Lung (tissue), 12 donors: ENCODE data around the gene NHS. TPM values are rescaled to one million over a fixed set of nuclear protein-coding genes. Genes with fewer than 3 reads are reported as not detected.
A peak's percentile ranks its signal among the peaks of the same experiment; 100 is the strongest.

Experiments
- ATAC-seq: fragments of 200-7000 bp; cut with Tn5 transposase; one replicate; pipeline ENCODE4 v1.9.1; 2020; ENCODE audit warnings: moderate number of reproducible peaks; ENCODE audit not compliant: insufficient read depth, low FRiP score
- DNase-seq, 3 donors: peaks; one replicate each; pipeline ENCODE4 v3.0.0-alpha.2; 2013 to 2017
- H3K27ac ChIP-seq, 2 donors: one replicate each; pipeline ENCODE4 v1.5.1; 2013; ENCODE audit warnings: mild to moderate bottlenecking in 2 of 2, moderate library complexity in 2 of 2, control low read depth in 1 of 2, inconsistent platforms in 1 of 2, low read depth in 1 of 2, low read length in 1 of 2
- H3K27me3 ChIP-seq, 3 donors: one replicate each; pipeline ENCODE4 v1.5.1; 2013; ENCODE audit warnings: low read length in 2 of 3; ENCODE audit not compliant: control insufficient read depth in 3 of 3, insufficient read depth in 3 of 3
- H3K36me3 ChIP-seq, 4 donors: one replicate each; pipeline ENCODE4 v1.5.1; 2013; ENCODE audit warnings: low read length in 4 of 4, mild to moderate bottlenecking in 1 of 4, moderate library complexity in 1 of 4; ENCODE audit not compliant: control insufficient read depth in 4 of 4, insufficient read depth in 4 of 4
- H3K4me1 ChIP-seq, 5 donors: one replicate each; pipeline ENCODE4 v1.5.1; 2013; ENCODE audit warnings: low read length in 5 of 5, mild to moderate bottlenecking in 2 of 5, moderate library complexity in 1 of 5; ENCODE audit not compliant: control insufficient read depth in 5 of 5, insufficient read depth in 5 of 5
- H3K4me3 ChIP-seq: one replicate; pipeline ENCODE4 v1.5.1; 2013; ENCODE audit warnings: mild to moderate bottlenecking, control low read depth, moderate library complexity
- H3K9ac ChIP-seq, 2 donors: one replicate each; pipeline ENCODE4 v1.5.1; 2013; ENCODE audit warnings: low read length in 2 of 2, control low read depth in 1 of 2; ENCODE audit not compliant: insufficient read depth in 1 of 2
- H3K9me3 ChIP-seq, 4 donors: one replicate each; pipeline ENCODE4 v1.5.1; 2013; ENCODE audit warnings: low read length in 3 of 4, mild to moderate bottlenecking in 1 of 4, moderate library complexity in 1 of 4; ENCODE audit not compliant: control insufficient read depth in 4 of 4, insufficient read depth in 3 of 4
- CTCF ChIP-seq: IDR thresholded peaks from 2 replicates; pipeline ENCODE4 v1.5.1; 2012; ENCODE audit warnings: mild to moderate bottlenecking; ENCODE audit errors: control extremely low read depth, extremely low read depth
- WGBS, 2 donors: extraction: QIAGEN DNeasy Blood & Tissue Kit; methylation state at CpG; one replicate each; pipeline ENCODE4 v1.1.7; 2013; 5-methylcytosine and 5-hydroxymethylcytosine counted together
- polyA plus RNA-seq, 2 donors: library from polyadenylated mRNA; stranded (reverse); fragments of 200-250 nt; gene quantifications; one replicate each; pipeline ENCODE4 v1.2.1, GENCODE V29; 2013
- total RNA-seq, 2 donors: library from RNA; depleted of rRNA in 1 of 2; stranded (reverse); fragments of >200 nt in 1 of 2; gene quantifications; one replicate each; pipeline ENCODE4 v1.2.1, GENCODE V29; 2014 to 2021
- donor health status: control.
- donor health status: control.
- donor health status: Bipolar disorder and iron deficiency.
- donor health status: healthy.
- donor health status: DM: yes; HTN: yes; CAD: no.

Gene NHS
- total and polyA plus RNA-seq, 4 donors, result 0.46 to 2.0 (median 1.4) TPM

- no peaks in the 10 kb centered on the region for H3K9me3 ChIP-seq
- no peak for ATAC-seq
- H3K4me3 ChIP-seq, result no peak overlapping the region
- DNase-seq, result peak; percentile 43 to 66 (median 65)
- no peak overlapping the region for H3K9ac ChIP-seq
- H3K36me3 ChIP-seq, result no peaks in the 10 kb centered on the region
- no peak for TF ChIP-seq CTCF
- 57 to 60% methylated on average over 1 of the region's 1 CpG for WGBS, 2 donors
- H3K27me3 ChIP-seq, result peaks cover 0 to 20% (median 13%) of the 10 kb centered on the region in 3 donors
- peaks cover 0 to 16% (median 0%) of the 10 kb centered on the region in 5 donors for H3K4me1 ChIP-seq
- H3K27ac ChIP-seq, result no peak overlapping the region
These were observed 84.7 kb downstream of the NHS start for GRCh38 chrX:17459661-17460060.

GRCh38 chrX:17462881-17463280, 87.9 kb downstream of the NHS start:
- Histone ChIP-seq H3K4me1 (peaks cover 0 to 8% (median 0%) of the 10 kb centered on the region in 5 donors), H3K9ac (no peak overlapping the region), H3K27ac (no peak overlapping the region), H3K4me3 (no peak overlapping the region), H3K9me3 (no peaks in the 10 kb centered on the region), H3K36me3 (no peaks in the 10 kb centered on the region), H3K27me3 (peaks cover 0 to 25% (median 11%) of the 10 kb centered on the region in 3 donors)
- ATAC-seq (no peak), DNase-seq (no peak)
- WGBS, 2 donors, result 90 to 94% methylated on average over 1 of the region's 1 CpG
- TF ChIP-seq CTCF, result no peak

DNA sequence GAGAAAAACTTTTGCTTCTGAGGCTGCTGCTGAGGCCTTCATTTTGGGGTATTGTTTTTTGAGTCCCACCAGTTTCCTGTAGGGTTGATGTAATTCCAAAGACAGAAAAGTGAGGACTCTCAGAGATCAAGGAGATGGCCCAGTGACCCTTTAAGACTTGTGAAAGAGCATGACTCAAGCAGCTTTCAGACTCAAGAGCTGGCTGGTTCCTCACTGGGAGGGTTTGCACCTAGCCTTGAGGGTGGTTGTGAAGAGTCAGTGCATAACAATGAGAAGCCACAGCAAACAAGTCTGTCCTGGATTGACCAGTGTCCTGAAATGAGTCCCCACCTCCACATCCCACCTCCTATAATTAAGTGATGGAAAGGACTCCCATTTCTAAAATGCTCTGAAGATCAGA, 89.2 kb downstream of the NHS start:
- DNase-seq, result no peak
- Histone ChIP-seq H3K4me3 (no peak overlapping the region), H3K27ac (no peak overlapping the region), H3K4me1 (peaks cover 0 to 8% (median 0%) of the 10 kb centered on the region in 5 donors), H3K9ac (no peak overlapping the region), H3K27me3 (peaks cover 0 to 31% (median 13%) of the 10 kb centered on the region in 3 donors), H3K9me3 (no peaks in the 10 kb centered on the region), H3K36me3 (no peaks in the 10 kb centered on the region)
- no peak for ATAC-seq
- no peak for TF ChIP-seq CTCF

- no peak overlapping the region for H3K9ac ChIP-seq
- H3K27ac ChIP-seq, result no peak overlapping the region
- ATAC-seq (no peak), DNase-seq (no peak)
- H3K27me3 ChIP-seq, result peaks cover 0 to 31% (median 13%) of the 10 kb centered on the region in 3 donors
- no peaks in the 10 kb centered on the region for H3K9me3 ChIP-seq
- no peaks in the 10 kb centered on the region for H3K4me1 ChIP-seq
- 77 to 96% methylated on average over 2 of the region's 2 CpGs for WGBS, 2 donors
- no peaks in the 10 kb centered on the region for H3K36me3 ChIP-seq
- no peak for TF ChIP-seq CTCF
- no peak overlapping the region for H3K4me3 ChIP-seq
These were observed 90.2 kb downstream of the NHS start for GRCh38 chrX:17465201-17465600.
